Measurements from ENCODE around the gene CLEC16A.

DNA sequence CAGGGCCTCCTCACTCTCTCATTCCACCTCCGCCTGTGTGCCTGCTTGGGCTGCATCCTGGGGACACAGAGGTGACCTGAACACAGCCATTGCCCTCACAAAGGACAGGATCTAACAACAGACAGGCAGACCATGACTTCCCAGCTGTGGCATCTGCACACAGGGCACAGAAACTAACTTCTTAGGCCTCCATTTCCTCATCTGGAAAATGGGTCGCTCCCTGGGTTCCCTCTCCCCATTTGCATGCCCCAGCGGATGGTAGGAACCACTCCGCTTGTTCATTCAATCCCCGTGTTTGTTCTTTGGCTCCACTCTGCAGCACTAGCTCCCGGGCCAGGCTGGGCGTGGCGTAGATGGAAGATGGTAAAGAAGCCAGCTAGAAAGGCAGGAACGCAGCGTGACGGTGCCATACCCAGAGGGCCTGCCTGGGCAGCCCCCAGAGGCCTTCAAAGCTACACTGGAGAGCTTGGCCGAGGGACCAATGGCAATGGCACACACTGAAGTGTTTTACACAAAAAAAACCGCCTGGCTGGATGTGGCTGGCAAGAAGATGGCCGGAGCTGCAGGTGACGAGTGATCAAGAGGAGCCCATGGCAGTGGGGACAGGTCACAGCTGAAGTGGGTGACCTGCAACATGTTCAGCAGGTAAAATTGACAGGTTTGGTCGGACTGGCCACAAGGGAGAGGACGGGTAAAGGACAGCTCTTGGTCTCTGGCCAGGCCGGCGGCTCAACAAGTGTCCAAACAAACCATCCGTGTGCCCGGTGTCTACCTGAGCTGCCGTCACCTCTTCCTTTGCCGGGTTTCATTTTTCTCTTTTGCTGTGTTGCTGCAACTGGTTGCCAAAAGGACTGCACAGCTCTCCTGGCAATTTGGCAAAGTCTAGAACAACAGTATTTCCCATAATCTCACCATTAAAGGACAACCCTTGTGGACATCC, 244.7 kb downstream of the CLEC16A start:
- no peak for TF ChIP-seq POLR2A (IDR thresholded peaks at IDR 0.05)
- TF ChIP-seq, protein P1, sequence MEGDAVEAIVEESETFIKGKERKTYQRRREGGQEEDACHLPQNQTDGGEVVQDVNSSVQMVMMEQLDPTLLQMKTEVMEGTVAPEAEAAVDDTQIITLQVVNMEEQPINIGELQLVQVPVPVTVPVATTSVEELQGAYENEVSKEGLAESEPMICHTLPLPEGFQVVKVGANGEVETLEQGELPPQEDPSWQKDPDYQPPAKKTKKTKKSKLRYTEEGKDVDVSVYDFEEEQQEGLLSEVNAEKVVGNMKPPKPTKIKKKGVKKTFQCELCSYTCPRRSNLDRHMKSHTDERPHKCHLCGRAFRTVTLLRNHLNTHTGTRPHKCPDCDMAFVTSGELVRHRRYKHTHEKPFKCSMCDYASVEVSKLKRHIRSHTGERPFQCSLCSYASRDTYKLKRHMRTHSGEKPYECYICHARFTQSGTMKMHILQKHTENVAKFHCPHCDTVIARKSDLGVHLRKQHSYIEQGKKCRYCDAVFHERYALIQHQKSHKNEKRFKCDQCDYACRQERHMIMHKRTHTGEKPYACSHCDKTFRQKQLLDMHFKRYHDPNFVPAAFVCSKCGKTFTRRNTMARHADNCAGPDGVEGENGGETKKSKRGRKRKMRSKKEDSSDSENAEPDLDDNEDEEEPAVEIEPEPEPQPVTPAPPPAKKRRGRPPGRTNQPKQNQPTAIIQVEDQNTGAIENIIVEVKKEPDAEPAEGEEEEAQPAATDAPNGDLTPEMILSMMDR (IDR thresholded peaks at IDR 0.05), result no peak
